GM21717 (cell line): ENCODE measurements around the gene SMOC2.

Experiments
- ATAC-seq: cut with Tn5 transposase; IDR thresholded peaks from one replicate; pipeline ENCODE4 v1.9.1; 2021; ENCODE audit warnings: mild to moderate bottlenecking, moderate library complexity; ENCODE audit not compliant: unreplicated experiment

Gene SMOC2

DNA sequence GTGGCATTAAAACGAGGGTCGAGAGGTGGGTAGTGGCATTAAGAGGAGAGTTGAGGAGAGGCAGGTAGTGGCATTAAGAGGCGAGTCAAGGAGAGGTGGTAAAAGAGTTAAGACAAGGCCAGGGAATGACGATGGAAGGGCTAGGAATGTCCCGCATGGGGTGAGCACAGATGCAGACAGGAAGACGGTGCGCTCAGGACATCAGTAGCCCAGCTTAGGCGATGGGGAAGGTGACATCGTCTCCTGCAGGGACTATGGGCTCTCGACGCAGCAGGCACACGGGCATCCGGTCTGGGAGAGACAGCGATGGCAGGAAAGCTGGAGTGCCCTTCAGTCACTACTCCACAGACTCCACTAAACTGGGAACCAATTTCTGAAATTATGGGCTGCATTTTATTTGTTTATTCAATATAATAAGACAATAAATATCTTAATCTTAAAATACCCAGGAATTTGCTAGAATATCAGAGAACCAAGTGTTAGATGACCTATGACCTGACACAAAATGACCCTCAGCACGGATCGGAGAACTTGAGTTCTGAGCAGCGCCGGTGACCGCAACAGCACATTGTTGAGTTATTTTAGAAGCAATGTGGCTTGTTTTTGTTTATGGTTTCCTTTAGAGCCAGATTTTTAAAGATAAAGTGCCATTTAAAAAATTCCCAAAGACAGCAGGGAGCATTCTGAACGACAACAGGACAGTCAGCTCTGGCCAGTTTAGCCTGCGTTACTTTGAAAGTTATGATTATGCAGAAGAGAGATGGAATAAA is 177.7 kb downstream of the SMOC2 start:
- no peak for ATAC-seq

DNA sequence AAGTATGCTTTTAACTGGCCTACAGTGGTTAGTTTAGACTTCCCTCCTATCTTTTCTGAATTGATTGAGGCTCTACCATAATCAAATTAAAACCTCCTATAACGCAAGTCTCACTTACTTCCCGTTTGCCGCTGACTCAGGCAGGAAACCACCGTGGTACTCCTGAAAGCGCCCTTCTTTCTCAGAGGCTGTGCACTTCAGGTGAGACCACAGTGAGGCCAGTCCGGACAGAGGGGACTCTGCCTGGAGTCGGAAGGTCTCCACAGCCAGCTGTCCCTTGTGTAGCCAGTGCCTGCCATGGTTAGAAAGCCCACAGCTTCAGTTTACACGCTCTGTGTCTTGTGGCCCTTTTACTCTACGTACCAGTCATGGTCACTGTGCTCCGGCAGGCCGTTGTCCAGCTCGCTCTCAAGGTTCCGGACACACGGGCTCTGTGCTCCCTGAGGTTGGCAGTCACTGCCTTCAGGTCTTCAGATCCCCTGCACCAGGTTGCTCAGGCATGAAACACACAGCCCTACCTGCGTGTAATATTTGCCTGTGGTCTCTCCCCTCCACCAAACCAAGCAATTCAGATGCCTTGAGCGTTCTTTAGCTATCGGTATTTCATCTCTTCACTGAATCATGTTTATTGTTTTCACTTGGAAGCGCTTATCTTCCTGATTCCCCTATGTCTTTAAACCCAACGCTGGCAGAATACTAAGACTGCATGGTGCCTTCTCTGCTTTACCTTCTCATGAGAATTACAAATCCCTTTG is 178.8 kb downstream of the SMOC2 start:
- no peak for ATAC-seq

DNA sequence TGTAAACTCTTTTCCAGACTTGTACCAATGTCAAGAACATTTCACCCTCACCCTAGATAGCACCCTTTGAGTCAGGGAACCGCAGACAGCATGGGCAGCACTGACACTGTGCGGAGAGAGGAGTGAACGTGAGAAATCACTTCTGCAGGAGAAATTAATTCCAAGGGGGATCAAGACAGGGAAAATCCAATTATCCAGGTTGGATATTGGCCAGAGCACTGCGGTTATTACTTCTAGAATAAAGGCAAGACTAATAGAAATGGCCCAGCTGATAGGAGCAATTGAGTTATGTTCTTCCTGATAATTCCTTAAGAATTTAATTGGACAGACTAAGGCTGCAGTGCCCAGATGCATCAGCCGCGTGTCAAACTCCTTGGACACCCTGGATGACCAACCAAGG is 179.6 kb downstream of the SMOC2 start:
- ATAC-seq = no peak

DNA sequence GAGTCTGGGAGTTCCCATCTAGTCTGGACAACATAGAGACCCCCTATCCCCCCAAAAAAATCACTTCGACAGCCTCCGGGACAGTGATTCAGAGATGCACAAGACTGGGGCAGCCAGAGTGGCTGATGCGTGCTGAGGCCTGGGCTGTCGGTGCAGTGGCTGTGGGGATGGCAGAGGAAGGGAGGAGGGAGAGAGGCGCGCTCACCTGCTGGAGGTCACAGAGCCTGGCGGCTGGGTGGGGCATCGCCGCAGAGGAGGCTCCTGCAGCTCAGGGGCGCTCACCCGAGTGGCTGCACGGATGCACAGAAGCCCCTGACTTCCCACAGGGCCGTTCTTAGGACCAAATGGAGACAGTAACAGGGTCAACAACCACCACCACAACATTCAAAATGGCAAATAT is 182.8 kb downstream of the SMOC2 start:
- ATAC-seq = no peak

DNA sequence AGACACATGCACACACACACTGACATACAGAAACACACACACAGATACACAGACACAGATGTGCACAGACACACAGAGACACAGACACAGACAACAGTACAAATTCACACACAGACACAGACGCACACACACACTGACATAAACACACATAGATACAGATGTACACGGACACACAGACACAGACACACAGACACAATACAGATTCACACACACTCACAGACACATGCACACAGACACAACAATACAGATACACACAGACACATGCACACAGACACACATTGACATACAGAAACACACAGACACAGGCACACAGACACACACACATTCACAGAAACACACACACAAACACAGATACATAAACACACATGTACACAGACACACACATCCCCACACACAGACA is 183.6 kb downstream of the SMOC2 start:
- no peak for ATAC-seq

DNA sequence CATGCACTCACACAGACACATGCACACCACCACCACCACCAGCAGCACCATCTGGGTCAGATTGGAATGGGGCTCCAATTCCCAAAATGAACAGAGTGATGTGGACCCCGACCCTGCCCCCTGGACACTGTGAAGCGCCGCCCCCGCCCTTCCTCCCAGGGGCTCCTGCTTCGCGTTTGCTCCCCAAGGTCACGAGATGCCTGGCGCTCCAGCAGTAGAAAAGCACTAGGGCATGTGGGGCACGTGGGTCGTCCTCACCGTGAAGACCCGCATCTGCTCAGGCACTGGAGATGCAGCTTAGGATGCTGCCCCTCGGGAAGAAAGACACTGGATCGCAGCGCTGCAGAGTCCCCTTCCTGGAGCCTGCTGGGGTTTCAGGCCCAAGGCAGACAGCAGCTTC is 184.0 kb downstream of the SMOC2 start:
- no peak for ATAC-seq

DNA sequence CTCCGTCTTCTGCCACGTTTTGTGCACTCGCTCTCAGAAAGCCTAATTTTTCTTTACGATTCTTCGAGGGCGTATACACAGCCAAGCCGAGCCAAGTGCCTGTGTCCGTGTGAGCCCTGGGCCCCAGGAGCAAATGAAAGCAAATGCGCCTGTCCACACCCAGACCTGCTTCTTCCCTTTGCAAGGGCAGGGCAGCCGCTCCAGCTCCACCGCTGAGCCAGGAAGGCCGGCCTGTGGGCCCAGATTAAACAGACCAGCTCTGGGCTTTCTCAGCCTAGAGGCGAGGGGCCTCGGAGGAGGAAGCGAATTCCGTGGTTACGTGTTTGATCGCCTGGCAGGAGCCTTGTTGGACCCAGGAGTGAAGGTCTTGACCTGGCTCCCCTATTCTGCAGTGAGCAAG is 184.6 kb downstream of the SMOC2 start:
- ATAC-seq = no peak

DNA sequence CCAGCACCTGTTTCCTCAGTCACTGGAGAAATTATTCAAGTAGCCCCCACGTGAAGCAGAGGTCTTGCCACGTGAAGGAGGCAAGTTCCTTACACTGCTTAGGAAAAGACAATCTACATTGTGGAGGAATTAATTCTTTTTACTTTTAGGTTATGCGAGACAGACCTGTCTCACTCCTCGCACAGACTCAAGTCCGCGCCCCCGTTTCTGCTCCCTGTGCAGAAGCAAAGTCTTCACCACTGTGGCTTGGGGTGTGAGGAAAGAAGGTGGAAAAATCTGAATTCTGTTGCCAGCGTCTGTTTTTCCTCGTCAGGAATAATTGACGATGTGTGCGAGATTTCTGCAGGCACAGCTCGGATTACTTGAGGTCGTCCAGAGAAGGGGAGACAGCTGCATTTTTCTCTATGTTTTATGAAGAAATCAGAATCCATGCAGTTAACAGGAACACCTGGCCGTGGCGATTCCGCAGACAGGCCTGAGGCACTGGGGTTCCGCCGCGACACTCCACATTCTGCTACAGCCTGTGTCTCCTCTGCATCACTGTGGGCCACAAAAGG is 185.1 kb downstream of the SMOC2 start:
- no peak for ATAC-seq

DNA sequence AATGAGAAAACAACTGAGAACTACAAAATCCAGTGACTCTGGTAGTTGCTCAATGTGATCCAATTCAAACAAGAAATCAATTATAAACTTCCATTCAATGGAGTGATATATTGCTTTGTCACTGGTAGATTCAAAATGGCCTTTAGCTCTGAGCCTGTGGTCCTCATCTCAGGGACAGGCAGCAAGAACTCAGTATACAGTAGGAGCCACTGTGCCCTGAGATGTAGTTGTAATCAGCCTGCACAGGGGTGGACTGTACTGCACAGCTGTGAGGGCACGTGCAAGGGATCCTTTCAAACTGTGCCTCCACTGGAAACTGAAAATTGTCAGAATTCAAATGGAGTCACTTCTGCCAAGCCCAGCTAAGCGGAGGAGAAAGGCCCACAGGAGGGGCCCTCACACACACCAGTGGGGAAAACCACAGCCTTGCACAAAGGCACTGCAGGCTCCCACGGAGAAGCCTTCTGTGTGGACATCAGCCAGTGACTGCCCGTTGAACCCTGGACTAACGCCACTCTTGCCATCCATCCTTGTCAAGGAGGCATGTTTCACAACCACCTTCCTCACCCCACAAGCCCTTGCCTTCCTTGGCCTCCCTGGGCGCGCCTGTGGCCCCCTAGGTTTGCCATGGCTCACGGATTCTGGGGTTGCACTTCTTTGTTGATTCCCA is 186.7 kb downstream of the SMOC2 start:
- no peak for ATAC-seq

DNA sequence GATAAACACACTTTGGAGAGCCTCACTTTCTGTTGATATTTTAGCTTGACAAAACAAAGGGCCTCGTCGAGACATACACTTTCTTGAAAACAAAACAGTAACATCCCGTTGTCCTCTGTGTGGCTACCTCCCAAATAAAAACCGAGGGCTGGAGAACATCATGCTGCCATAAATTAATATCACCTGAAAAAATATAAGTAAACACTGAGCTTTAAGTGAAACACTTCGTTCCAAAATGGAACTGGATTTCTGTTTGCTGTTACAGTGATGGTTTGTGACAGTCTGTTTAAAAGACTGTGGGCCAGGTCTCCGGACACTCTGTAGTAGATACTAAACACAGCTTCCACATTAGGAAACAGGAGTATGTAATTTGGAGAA is 187.2 kb downstream of the SMOC2 start:
- ATAC-seq = no peak

DNA sequence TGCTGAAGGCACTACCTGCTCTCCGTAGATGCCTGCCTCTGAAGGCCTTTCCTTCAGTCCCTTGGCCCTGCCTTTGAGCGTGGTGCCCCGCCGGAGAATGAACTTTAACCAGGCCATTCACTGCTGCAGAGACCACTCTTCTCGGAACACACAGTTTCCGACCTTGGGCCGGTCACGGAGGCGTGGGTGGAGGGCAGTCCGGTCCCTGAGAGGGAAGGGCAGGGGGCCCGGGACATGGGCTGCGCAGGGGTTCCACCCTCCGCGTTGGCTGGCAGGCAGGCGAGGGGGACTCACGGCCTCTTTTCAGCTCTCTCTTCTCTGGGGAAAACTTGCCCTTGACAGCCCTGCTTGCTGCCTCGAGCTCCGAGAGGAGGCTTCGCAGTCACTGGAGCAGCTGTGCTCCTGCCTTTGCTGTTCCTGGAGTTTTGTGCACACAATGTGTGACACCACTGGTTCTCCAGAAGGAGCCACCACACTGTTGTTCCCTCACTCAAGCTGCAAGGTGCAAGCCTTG is 187.8 kb downstream of the SMOC2 start:
- ATAC-seq = no peak

DNA sequence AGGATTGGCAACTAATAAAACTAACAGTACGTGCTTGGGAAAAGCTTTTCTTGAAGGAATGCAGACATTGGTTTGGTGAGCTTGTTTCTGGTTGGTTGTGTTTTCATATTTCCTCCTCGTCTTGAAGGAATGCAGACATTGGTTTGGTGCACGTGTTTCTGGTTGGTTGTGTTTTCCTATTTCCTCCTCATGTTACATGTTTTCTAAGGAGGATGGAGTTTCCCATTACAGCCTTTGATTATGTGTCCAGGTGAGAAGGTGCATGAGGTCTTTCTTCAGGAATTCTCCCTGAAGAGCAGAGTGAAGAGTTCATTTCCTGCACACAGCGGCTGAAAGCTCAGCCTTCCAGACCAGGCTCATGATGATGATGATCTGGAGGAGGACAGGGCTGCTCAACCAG is 190.6 kb downstream of the SMOC2 start:
- no peak for ATAC-seq

DNA sequence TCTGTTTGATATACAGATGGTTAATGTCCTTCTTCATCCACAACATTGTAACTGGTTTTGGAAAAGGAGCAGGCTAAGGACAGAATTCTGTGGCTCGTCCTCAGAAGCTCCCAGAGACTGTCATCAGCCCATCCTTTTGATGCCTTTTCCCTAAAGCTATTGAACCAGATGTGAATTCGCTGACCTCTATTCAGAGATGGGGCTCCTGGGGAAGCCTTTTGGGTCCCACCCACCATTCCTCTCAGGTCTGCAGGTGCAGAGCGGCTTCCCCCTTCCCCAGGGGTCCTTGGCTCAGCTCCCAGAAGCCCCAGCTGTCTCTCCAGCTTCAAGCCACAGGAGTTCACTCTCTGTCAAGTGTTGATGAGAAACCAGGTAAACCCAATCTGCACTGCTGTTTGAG is 191.7 kb downstream of the SMOC2 start:
- ATAC-seq = no peak

DNA sequence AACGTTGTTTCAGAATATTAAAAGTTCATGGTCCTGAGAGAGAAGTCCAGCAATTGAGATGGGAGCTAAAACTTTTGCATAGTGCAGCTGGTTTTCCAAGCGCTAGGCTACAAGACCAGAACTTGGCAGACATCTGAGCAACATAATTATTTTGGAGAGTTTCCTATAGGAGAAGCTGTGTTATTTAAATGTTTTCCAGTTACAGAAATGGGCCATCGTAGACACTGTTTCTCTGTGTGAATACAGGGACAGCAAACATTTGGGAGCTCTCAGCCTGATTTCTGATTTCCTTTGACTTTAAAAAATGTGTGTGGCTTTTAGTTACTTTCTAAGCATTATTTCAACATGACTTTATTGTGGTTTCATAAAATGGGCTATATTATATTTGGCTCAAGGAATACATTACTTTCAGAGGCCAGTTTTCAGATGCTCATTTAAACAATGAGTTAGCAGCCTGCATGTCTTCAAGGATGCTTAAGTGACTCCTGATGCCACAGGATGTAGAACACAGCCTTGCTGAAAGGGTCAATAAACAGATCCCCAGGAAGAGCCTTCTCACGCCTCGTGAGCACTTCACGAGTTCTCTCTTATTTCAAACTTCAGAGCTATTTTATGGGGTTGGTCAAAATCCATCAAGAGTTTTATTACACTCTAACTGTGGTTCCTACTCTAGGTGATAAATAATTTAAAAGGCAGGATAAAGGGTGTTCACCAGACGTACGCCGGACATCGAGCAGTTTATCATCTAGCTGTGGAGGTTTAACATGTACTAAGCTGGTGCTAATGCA is 193.8 kb downstream of the SMOC2 start:
- ATAC-seq = no peak

DNA sequence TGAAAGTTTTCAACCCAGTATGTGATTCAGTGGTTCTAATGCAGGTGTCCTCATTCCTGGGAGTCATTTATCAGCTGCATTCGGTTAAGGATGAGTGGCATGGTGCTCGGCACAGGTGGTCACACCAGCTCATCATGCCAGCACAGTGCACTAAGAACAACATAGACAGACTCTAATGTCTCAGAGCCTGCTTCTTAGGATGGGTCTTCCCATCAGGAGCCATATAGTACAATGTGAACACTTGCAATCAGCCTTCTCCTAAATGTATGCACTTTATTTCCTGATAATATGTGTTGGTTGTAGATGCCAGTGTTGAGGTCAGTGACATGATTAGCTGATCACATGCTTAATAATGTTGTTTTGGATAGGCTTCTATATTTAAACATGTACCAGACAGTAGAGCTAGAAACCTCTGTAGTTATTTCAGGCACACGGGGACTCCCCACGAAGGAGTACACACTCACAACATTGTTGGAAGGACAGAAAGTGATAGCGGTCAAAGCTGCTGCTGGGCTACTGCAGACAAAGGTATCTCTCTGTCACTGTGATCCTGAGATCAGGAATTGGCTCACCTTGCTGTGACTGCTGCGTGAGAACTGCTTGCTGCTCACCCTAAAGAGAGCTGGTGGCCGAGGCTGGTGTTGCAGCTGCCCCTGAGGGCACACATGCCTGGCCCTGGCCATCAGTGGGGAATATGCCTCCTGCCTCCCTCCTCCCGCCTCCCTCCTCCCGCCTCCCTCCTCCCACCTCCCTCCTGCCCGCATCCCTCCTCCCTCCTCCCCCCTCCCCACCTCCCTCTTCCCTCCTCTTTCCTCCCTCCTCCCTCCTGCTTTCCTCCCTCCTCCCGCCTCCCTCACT is 195.4 kb downstream of the SMOC2 start:
- ATAC-seq = no peak

DNA sequence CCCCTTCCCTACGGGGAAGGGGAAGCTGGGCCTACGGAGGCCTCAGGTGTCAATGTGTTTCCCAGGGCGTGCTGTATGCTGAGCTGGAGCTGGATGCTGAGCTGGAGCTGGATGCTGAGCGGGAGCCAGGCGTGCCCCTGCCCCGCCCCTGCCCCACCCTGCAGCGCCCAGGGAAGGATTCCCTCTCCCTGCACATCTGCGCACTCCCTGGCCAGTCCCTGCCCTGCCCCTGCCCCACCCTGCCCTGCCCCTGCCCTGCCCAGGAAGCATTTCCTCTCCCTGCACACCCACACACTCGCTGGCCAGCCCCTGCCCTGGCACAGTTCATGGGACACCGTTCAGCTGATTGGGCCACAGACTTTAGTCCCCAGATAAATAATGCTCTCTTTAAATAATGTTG is 196.8 kb downstream of the SMOC2 start:
- ATAC-seq = no peak

DNA sequence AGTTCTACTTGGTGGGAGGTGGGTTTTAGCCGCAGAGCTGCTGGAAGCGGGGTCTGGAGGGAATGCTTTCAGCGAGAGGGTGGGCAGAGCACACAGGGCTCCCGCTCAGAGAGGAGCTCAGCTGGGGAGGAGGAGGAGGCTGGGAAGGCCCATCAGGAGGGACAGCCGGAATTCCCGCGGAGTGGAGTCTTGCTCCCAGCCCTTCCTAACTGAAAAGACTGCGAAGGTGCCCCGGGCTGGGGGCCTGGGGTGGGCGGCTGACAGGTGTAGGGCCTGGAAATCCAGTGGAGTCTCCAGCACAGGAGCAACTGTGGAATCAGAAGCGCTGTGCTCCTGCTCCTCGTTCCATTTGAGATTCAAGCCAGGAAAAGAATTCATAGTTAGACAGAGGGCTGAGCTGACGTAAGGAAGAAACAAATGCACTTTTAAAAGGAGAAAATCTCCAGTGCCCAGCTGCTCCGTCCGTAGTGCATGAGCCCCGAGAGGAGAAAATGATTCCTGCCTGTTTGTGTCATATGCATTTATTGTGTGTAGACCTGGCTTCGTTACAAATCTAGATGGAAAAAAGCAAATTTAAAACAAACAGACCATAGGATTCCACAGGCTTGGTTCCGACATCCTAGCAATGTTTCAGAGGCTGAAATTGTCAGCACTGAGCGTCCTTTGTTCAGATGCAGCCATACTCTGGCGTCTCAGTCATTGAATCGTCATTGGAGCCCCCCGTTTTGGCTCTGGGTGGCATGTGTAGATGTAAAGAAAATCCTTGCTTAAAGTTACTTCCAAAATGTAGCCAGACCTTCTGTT is 197.7 kb downstream of the SMOC2 start:
- no peak for ATAC-seq

DNA sequence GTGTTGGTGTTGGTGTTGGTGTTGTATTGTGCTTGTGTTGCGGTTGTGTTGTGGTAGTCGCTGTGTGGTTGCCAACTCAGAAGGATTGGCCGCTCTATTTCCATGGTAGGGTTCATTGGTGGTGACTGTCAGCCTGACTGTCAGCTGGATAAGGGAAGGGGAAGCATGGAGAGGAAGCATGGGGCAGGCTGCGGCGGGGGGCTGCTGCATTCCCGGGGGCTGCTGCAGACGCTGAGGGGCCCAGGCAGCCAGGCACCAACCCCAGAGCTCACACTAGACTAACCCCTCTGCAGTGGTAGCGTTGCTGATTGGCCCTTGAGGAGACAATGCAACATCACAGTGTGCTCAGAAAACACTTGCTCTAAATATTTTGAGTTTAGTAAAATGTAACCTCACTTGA is 199.2 kb downstream of the SMOC2 start:
- ATAC-seq = no peak

DNA sequence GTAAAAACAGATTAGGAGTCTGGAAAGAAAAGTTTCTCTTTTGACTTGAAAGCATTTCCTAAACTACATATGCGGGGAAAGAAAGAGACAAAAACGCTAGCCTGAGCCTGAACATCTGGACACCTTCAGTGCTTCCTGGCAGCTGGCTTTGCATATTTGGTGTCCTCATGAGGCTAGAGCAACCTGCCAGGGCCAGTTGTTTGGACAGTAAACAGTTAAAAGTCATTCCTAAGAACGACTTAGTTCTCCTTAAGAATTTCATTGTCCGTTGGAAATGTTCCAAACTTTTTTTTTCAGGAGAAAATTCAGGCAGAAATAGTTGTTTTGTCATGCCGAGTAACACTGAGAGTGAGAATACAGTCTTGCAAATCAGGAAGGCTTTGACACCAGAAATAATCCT is 199.8 kb downstream of the SMOC2 start:
- no peak for ATAC-seq
